Activated naive CD4-positive, alpha-beta T cell treated with anti-CD3 and anti-CD28 coated beads for 36 hours (primary cell): ENCODE results near the gene MAT2B. TPM values are rescaled to one million over a fixed set of nuclear protein-coding genes. Genes with fewer than 3 reads are reported as not detected.

Source experiments
- CTCF ChIA-PET: fragments of 350-600 bp; sonication (Branson Sonifier 250); formaldehyde crosslinking; loops from one replicate; lab custom pipeline; 2021; ENCODE audit warnings: antibody characterized with exemption; lab: Charles Lee
- DNase-seq: peaks from one replicate; pipeline ENCODE4 v3.0.0-alpha.2; 2020
- H3K27ac Mint-ChIP-seq: one replicate; pipeline ENCODE4 v1.8.0; 2021; ENCODE audit warnings: mild to moderate bottlenecking, mixed read lengths
- H3K27me3 Mint-ChIP-seq: one replicate; pipeline ENCODE4 v1.8.0; 2021; ENCODE audit warnings: low read depth, mixed read lengths
- H3K36me3 Mint-ChIP-seq: one replicate; pipeline ENCODE4 v1.8.0; 2021; ENCODE audit warnings: low read depth, mixed read lengths
- H3K4me1 Mint-ChIP-seq: one replicate; pipeline ENCODE4 v1.8.0; 2021; ENCODE audit warnings: low read depth, mixed read lengths
- H3K4me3 Mint-ChIP-seq: one replicate; pipeline ENCODE4 v1.8.0; 2021; ENCODE audit warnings: mild to moderate bottlenecking, moderate library complexity, mixed read lengths
- H3K9me3 Mint-ChIP-seq: one replicate; pipeline ENCODE4 v1.8.0; 2021; ENCODE audit warnings: mixed read lengths
- intact Hi-C: fragments of 100-400 bp; cut with micrococcal nuclease; formaldehyde crosslinking; loops from one replicate; pipeline ENCODE4 v1.15.1; 2023
- total RNA-seq, 2 experiments: library from RNA; stranded (reverse); gene quantifications; one replicate each; pipeline ENCODE4 v1.2.3, GENCODE V29; 2021

Gene MAT2B
- total RNA-seq, 2 experiments from 2014 or later, result 87.6 to 88.7 TPM

DNA sequence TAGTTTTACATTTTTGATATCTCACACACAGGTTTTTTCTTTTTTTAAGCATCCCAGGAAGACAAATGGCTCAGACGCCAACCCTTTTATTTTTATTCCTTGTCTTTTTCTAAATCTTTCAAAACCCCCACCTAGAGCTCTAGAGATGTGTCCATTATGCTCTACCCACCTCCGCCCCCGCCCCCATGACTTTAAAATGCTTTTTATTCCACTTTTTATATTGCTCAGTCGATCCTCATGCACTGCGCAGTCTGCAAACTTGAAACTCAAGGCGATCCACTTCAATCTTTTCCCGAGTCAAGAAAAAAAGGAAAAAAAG lies 411 bp upstream of the MAT2B start:
- Mint-ChIP-seq H3K4me1 (peaks cover 27% of the 10 kb centered on the region), H3K9me3 (no peaks in the 10 kb centered on the region), H3K27me3 (no peaks in the 10 kb centered on the region), H3K27ac (peak overlapping the region; percentile 98), H3K4me3 (peak overlapping the region; percentile 85), H3K36me3 (peaks cover 10% of the 10 kb centered on the region)
- intact Hi-C loops, result loop anchor here (1.0 kb wide), 1 partner anchor 45 kb away; the partner anchor contains the start of genes HMMR and NUDCD2
- DNase-seq, result no peak
- CTCF ChIA-PET, result interaction anchor here (0.7 to 2.0 kb wide), 5 partner anchors 11 to 46 kb away, joined by 3 to 6 read pairs (median 3); partner anchors contain the start of genes HMMR and NUDCD2

DNA sequence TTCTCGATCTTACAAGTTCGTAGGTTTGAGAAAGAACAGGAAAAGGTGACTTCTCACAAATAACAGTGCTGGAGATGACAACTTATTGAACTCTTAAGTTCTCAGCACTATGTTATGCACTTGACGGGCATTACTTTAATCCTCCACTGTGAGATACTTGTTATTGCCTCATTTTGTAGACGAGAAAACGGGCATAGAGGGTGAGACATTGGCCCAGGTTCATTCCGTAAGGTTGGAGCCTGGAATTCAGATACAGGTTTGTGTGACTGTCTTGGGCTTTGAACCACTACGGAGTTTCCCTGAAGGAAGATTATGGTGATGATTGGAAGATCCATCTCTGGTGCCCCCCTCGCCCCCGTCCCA lies 657 bp downstream of the MAT2B start:
- no peaks in the 10 kb centered on the region for H3K9me3 Mint-ChIP-seq
- H3K27ac Mint-ChIP-seq, result peak overlapping the region; percentile 98
- peaks cover 37% of the 10 kb centered on the region for H3K4me1 Mint-ChIP-seq
- H3K4me3 Mint-ChIP-seq, result peak overlapping the region; percentile 85
- peak; percentile 22 for DNase-seq
- no peaks in the 10 kb centered on the region for H3K27me3 Mint-ChIP-seq
- peaks cover 10% of the 10 kb centered on the region for H3K36me3 Mint-ChIP-seq
- intact Hi-C loops, result loop anchor here (1.0 kb wide), 2 partner anchors 60 to 69 kb away; partner anchors contain the start of gene CCNG1
- CTCF ChIA-PET, result interaction anchor here (1.0 to 2.0 kb wide), 2 partner anchors 10 to 47 kb away, joined by 3 to 6 read pairs; partner anchors contain the start of genes HMMR and NUDCD2

DNA sequence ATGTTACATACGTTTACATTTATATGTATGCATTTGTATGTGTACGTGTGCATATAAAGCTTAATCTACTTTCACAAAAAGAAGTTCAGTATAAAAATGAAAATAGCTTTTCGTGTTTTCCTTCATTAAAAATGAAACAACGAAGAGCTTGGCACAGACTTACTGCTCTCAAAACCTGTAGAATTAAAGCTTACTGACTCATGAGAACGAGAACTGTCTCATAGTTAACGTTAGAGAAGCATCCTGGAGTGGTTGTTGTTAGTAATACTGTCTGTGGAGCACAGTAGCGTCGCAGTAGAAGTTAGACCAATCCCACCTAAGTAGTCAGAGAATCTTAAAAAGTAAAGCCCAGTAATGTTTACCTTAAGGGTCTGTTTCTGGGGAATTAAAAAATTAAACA lies 1.3 kb downstream of the MAT2B start:
- Mint-ChIP-seq H3K27me3 (no peaks in the 10 kb centered on the region), H3K27ac (peak overlapping the region; percentile 98), H3K4me1 (peaks cover 39% of the 10 kb centered on the region), H3K9me3 (no peaks in the 10 kb centered on the region), H3K4me3 (peak overlapping the region; percentile 85), H3K36me3 (peaks cover 10% of the 10 kb centered on the region)
- CTCF ChIA-PET, result interaction anchor here (0.6 to 1.2 kb wide), 3 partner anchors 15 to 48 kb away, joined by 3 to 7 read pairs (median 3); no protein-coding TSS in a partner anchor
- DNase-seq, result peak; percentile 33
- intact Hi-C loops, result loop anchor here (1.0 kb wide), 2 partner anchors 60 to 69 kb away; partner anchors contain the start of gene CCNG1

DNA sequence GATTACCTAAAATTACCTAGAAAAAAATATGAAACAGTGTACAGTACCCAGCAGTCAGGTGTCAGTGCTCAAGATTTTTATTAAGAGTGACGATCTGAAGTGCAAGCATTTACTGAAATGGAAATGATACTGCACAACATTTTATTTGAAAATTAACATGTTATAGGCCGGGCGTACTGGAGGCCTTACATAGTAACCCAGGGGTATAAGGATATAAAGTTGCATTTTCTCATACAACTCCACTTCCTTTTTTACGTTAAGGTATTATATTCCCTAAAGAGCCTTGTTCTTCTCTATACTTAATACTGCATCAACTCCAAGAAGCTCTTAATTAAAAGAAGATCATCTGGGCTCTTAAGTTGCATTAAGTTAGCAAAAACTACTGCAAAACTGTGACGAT lies 3.3 kb downstream of the MAT2B start:
- peak overlapping the region; percentile 98 for H3K27ac Mint-ChIP-seq
- H3K36me3 Mint-ChIP-seq, result peaks cover 25% of the 10 kb centered on the region
- peaks cover 43% of the 10 kb centered on the region for H3K4me1 Mint-ChIP-seq
- H3K9me3 Mint-ChIP-seq, result no peaks in the 10 kb centered on the region
- CTCF ChIA-PET, result interaction anchor here (0.8 to 1.0 kb wide), 2 partner anchors 47 to 50 kb away, joined by 3 read pairs; no protein-coding TSS in a partner anchor
- no peaks in the 10 kb centered on the region for H3K27me3 Mint-ChIP-seq
- intact Hi-C loops, result no loop called here
- H3K4me3 Mint-ChIP-seq, result peak overlapping the region; percentile 85
- no peak for DNase-seq

DNA sequence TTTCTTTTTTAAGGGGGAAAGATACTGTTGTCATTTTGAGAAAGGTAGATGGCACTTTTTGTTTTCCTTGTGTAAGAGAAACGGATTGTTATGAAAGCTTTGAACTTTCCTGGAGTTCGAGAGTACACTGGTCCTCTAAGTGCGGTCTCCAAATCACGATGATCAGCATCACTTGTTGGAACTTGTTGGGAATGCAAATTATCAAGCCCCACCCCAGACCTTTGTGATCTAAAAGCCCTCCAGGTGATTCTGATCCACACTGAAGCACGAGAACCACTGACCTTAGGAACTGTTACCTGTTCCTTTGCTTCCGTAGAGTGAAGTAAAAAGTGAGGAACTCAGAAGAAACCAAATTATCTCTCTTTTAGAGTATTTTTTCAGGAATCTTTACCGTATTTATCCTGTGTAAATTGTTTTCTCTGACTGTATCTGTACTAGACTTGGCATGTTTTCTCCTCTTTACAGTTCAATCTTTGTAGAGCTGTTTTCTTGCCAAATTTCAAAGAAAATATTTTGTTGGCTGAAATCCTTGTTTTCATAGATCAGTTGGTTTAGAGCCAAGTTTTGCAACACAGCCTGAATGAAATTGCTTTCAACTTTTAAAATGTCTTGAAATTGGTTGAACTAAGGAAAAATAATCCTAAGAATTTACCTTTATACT lies 4.0 kb downstream of the MAT2B start:
- CTCF ChIA-PET, result interaction anchor here (1.0 to 1.4 kb wide), 2 partner anchors 48 to 49 kb away, joined by 3 read pairs; partner anchors contain the start of genes HMMR and NUDCD2
- Mint-ChIP-seq H3K4me1 (peaks cover 43% of the 10 kb centered on the region), H3K36me3 (peaks cover 23% of the 10 kb centered on the region)

DNA sequence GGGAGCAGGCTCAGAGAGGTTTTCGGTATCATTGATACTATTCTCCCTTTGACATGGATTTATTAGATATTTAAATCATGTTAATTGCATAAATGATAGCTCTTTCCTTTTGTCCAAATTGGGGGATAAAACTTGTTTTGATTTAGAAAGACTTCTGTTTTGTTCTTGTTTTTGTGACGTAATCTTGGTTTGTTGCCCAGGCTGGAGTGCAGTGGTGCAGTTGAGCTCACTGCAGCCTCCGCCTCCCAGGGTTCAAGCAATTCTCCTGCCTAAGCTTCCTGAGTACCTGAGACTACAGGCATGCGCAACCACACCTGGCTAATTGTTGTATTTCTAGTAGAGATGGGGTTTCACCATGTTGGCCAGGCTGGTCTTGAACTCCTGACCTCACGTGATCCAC lies 7.1 kb downstream of the MAT2B start:
- no peak for DNase-seq
- Mint-ChIP-seq H3K36me3 (peaks cover 28% of the 10 kb centered on the region), H3K4me3 (no peak overlapping the region), H3K4me1 (peaks cover 51% of the 10 kb centered on the region), H3K9me3 (no peaks in the 10 kb centered on the region), H3K27me3 (no peaks in the 10 kb centered on the region), H3K27ac (no peak overlapping the region)
- CTCF ChIA-PET, result interaction anchor here (1.0 kb wide), 1 partner anchor 9 kb away, joined by 3 read pairs; no protein-coding TSS in a partner anchor
- intact Hi-C loops, result no loop called here

More for the DNA sequence above, 4.0 kb downstream of the MAT2B start:
- H3K9me3 Mint-ChIP-seq, result no peaks in the 10 kb centered on the region
- peak overlapping the region; percentile 85 for H3K4me3 Mint-ChIP-seq
- no peaks in the 10 kb centered on the region for H3K27me3 Mint-ChIP-seq
- peak; percentile 40 for DNase-seq
- intact Hi-C loops, result no loop called here
- peak overlapping the region; percentile 98 for H3K27ac Mint-ChIP-seq

DNA sequence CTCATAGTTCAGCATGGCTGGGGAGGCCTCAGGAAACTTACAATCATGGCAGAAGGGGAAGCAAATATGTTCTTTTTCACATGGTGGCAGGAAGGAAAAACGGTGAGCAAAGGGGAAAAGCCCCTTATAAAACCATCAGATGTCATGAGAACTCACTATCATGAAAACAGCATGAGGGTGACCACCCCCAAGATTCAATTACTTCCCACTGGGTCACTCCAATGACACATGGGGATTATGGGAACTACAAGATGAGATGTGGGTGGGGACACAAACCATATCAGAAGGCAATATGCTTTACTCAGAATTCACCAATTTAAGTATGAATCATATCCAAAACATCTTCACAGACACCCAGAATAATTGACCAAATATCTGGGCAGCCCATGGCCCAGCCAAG lies 19.7 kb downstream of the MAT2B start:
- no peak for DNase-seq
- Mint-ChIP-seq H3K27ac (no peak overlapping the region), H3K4me1 (no peaks in the 10 kb centered on the region), H3K4me3 (no peak overlapping the region), H3K36me3 (peaks cover 9% of the 10 kb centered on the region), H3K9me3 (peaks cover 3% of the 10 kb centered on the region), H3K27me3 (no peaks in the 10 kb centered on the region)
- intact Hi-C loops, result no loop called here
- CTCF ChIA-PET, result no interaction called here

DNA sequence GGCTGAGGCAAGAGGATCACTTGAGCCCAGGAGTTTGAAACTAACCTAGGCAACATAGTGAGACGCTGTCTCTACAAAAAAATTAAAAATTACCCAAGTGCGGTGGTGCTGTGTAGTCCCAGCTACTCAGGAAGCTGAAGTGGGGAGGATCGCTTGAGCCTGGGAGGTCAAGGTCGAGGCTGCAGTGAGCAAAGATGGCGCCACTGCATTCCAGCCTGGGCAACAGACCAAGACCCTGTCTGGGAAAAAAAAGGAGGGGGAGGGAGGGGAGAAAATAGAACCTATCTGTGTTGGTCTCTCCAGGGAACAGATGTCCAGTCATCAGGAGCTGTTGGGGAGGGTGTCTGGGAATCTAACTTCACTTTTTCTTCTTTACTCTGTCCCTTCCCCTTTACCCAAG lies 24.3 kb downstream of the MAT2B start:
- Mint-ChIP-seq H3K4me1 (no peaks in the 10 kb centered on the region), H3K4me3 (no peak overlapping the region), H3K27me3 (no peaks in the 10 kb centered on the region), H3K9me3 (peaks cover 3% of the 10 kb centered on the region), H3K27ac (no peak overlapping the region), H3K36me3 (peaks cover 1% of the 10 kb centered on the region)
- intact Hi-C loops, result loop anchor here (1.0 kb wide), 1 partner anchor 13 kb away; no protein-coding TSS in a partner anchor
- CTCF ChIA-PET, result interaction anchor here (0.6 kb wide), 1 partner anchor 117 kb away, joined by 3 read pairs; no protein-coding TSS in a partner anchor
- no peak for DNase-seq

DNA sequence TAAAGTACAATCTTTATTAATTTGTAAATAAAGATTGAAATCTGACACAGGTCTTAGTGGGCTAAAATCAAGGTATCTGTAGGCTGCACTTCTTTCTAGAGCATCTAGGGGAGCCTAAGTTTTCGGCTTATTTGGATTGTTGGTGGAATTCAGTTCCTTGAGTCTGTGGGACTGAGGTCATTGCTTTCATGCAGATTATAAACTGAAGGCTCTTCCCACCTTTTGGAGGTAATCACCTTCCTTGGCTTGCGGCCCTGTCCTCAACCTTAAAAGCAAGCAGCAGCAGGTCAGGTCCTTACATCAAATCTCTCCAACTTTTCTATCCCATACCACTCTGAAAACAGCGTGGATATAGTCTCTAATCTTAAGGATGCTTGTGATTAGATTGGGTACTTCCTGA lies 25.9 kb downstream of the MAT2B start:
- CTCF ChIA-PET, result no interaction called here
- H3K27me3 Mint-ChIP-seq, result no peaks in the 10 kb centered on the region

DNA sequence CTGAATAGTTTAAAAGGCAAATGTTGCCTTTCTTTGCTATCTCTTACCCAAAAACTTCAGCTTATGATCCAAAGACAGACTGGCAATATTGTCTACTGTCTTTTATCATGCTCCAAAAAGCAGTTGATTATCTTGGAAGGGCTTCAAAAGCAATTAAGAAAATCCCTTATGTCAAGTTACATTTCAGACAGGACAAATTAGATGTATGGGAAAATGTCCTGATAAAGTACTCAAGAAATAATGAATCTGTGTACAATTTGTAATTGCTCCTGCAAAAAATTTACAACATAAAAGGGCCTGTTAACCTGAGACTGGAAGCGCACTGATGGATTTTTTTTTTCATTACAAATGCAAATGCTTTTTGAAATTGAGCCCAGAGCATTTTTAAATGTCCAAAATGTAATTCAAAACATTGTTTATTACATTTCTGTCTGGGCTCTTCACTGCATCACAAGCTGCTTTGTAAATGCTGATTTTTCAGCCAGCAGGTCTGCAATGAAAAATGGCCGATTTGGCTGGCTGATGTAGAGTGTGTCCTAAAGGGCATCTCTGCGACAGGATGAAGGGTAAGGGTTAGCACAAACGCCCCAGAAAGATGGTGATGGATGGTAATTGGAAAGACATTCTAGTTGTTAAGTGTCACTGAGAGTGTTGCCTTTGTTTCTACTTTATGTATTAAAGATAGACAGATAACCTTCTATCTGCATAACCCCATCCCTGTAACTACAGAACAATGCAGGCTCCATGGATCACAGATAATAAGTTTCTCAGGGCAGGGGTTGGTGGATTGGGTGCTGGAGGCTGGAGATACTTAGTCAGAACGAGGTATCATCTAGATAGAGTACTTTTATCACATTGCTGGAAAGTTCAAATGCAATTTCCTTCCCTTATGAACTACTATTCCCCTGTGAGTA lies 27.0 kb downstream of the MAT2B start:
- DNase-seq, result no peak
- Mint-ChIP-seq H3K4me3 (no peak overlapping the region), H3K27ac (no peak overlapping the region), H3K9me3 (no peaks in the 10 kb centered on the region), H3K4me1 (peaks cover 7% of the 10 kb centered on the region), H3K36me3 (no peaks in the 10 kb centered on the region), H3K27me3 (no peaks in the 10 kb centered on the region)
- CTCF ChIA-PET, result no interaction called here
- intact Hi-C loops, result no loop called here

More for the DNA sequence above, 25.9 kb downstream of the MAT2B start:
- no peaks in the 10 kb centered on the region for H3K9me3 Mint-ChIP-seq
- H3K36me3 Mint-ChIP-seq, result no peaks in the 10 kb centered on the region
- intact Hi-C loops, result no loop called here
- H3K27ac Mint-ChIP-seq, result no peak overlapping the region
- DNase-seq, result no peak
- peaks cover 7% of the 10 kb centered on the region for H3K4me1 Mint-ChIP-seq
- H3K4me3 Mint-ChIP-seq, result no peak overlapping the region

DNA sequence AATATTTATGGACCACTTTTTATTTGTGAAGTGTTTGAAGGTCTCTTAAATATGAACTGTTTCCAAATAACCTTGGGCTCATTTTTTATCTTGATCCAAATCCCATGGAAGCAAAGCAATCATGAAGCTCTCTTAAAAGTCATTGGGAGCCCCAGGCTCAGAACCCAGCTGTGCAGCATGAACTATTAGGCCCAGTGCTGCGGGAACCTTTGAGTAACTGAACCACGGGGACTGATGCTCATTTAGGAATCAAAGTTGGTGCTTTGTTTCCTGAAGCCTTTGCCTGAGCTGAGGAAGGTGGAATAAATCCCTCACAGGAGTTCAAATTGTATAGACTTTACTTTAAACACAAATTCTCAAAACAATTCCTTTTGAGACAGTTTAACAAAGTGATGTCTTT lies 27.8 kb downstream of the MAT2B start:
- CTCF ChIA-PET, result no interaction called here
- Mint-ChIP-seq H3K36me3 (no peaks in the 10 kb centered on the region), H3K27me3 (no peaks in the 10 kb centered on the region), H3K9me3 (no peaks in the 10 kb centered on the region), H3K27ac (no peak overlapping the region), H3K4me1 (peaks cover 7% of the 10 kb centered on the region), H3K4me3 (no peak overlapping the region)
- intact Hi-C loops, result no loop called here
- no peak for DNase-seq

DNA sequence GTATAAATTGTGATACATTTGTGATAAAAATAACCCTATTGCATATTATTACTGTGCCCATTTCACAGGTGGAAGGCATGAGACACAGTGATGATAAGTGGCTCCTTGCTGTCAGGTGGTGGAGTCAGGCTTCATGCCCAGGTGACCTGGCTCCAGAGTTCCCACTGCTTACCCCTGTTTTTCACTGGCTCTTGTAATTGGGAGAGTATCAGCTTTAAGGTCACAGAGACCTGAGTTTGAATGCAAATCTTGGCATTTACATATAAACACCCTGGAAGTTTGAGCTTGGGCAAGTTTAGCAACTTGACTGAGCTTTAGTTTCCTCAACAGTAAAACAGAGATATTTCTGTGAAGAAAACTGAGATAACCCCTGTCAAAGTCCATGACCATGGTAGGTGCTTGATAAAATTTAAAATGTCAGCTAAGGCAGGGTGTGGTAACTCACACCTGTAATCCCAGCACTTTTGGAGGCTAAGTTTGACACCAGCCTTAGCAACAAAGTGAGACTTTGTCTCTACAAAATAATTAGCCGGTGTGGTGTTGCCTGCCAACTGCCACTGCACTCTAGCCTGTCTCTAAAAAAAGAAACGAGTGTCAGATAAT lies 29.2 kb downstream of the MAT2B start:
- H3K9me3 Mint-ChIP-seq, result no peaks in the 10 kb centered on the region
- no peaks in the 10 kb centered on the region for H3K27me3 Mint-ChIP-seq
- H3K36me3 Mint-ChIP-seq, result no peaks in the 10 kb centered on the region
- DNase-seq, result no peak
- CTCF ChIA-PET, result interaction anchor here (0.5 to 0.9 kb wide), 2 partner anchors 126 to 186 kb away, joined by 3 read pairs; no protein-coding TSS in a partner anchor
- peaks cover 7% of the 10 kb centered on the region for H3K4me1 Mint-ChIP-seq
- intact Hi-C loops, result no loop called here
- H3K27ac Mint-ChIP-seq, result no peak overlapping the region
- H3K4me3 Mint-ChIP-seq, result no peak overlapping the region
